Suppressor macrophage (primary cell): ENCODE measurements around the gene FXN.

Experiments used
- DNase-seq, 4 experiments: peaks; one replicate each; pipeline ENCODE4 v3.0.0-alpha.2; 2020 to 2022

Gene FXN

DNA sequence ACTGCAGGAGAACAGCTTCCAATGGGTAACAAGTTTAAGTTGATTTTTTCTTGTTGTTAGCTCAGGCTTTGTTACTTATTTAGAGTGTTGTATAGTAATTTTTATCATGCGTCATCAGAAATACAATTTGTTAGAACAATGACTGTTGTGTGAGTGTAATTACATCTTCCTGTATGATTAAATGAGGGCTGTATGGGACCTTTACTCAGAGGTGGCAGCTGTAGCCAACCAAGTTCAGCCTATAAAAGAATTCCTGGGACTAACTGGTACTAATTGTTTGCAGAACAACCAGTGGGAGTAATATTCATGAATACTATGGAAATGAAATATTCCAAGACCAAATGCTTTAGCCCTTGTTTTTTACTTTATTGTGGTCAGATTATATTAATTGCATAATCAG, 107.7 kb downstream of the FXN start:
- no peak for DNase-seq

DNA sequence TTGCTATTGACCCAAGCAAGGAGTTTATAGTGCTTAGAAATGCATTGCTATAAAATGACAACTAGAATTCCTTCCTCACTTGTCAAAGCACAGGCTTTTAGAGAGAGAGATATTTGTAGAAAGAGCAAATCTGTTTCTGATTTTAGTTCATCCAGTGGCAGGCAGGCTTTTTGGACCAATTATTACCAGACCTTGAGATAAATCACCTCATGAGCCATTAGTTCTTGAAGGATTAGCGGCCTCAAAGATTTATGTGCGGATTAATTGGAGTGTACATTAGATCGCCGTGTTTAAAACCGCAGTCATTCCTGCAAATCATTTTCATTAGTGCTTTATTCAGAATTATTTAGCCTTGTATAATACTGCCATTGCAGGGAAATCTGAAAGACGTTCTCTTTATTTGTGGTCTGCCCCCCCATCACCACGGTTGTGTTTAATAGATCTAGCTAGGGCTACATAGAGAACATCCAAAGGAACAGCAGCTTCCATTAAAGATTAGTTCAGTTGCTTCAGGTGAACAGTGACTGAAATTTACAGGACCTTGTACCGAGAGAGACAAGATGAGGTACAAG, 109.7 kb downstream of the FXN start:
- DNase-seq, result no peak

DNA sequence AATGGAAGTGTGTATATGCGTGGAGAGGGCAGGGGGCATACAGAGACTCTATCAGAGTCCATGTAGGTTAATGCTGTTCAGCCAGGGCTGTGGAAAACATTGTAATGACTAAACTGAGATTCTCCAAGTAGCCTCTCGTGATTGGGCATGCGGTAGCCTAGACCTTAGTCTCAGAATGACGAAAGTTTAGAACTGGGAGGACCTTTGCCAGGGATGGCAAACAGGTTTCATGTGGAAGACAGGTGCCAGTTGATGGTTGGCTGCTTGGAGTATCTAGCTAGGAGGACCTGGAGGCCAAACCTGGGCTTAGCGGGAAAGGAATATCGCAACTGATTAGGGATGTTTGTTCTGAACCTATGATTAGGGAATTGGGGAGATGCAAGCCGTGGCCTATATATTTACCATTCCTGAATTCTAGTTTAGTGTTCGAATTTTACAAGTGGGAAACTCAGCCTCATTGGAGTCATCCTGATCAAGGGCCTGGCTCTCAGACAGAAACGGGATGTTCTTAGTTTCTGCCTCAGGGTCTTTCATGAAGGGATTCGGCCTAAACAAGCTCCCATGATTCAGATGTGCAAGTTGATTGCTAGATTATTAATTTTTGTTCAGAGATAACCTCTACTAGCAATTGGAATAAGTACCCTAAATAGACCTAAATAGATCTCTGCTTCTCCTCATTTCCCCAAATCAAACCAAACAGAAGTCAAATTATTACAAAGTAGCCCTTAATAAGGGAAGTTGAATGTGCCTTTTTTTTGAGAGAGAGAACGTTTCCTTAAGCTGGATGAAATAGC, 111.7 kb downstream of the FXN start:
- DNase-seq, result no peak

DNA sequence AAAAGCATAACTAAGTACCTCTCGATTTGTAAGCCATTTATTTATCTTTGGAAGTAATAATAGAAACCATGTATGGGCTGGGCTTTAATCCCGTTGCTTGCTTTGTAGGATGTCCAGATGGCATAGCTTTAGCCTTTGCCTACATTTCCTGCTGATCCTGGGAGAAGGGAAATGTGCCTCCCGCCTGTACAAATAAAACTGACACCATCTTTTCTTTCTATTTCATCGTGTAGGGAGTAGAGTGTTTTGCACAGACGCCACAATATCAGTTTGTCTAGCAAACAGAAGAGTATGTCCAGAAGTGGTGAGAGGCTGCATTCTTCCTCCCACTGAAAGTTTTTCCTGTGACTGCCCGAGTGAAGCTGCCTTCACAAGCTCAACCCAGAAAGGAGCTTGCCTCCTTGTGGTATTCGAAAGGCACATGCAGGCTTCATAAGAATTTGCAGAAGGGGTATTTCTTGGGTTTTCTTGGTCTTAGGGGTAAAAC, 113.8 kb downstream of the FXN start:
- DNase-seq, result no peak
